GM12878 (cell line): ENCODE data around the gene ADGRD2. TPM values are rescaled to one million over a fixed set of nuclear protein-coding genes. Genes with fewer than 3 reads are reported as not detected.

Source experiments
- ATAC-seq: fragments of 200-7000 bp; cut with Tn5 transposase; 3 replicates; pipeline ENCODE4 v1.9.1; 2020; ENCODE audit warnings: mild to moderate bottlenecking, moderate library complexity
- BruUV-seq: library from RNA; stranded (reverse); fragments of 400-500 nt; replicated peaks from 2 replicates; lab custom pipeline; 2021; lab: Mats Ljungman, UMichigan
- CTCF ChIA-PET: fragments of 300-600 bp; sonication (Branson Sonifier 250); formaldehyde crosslinking; extraction: SDS; loops from one replicate; lab custom pipeline; 2021; ENCODE audit warnings: inconsistent platforms; lab: Yijun Ruan, JAX
- POLR2A ChIA-PET: fragments of 350-600 bp; formaldehyde crosslinking; extraction: SDS; loops from one replicate; lab custom pipeline; 2021; ENCODE audit warnings: inconsistent platforms; lab: Charles Lee
- RAD21 ChIA-PET: fragments of 300-600 bp; sonication (Branson Sonifier 250); formaldehyde crosslinking; loops from one replicate; lab custom pipeline; 2023; ENCODE audit warnings: antibody characterized with exemption; ENCODE audit not compliant: unreplicated experiment; lab: Charles Lee
- SMC1A ChIA-PET: fragments of 300-600 bp; sonication (Branson Sonifier 250); formaldehyde crosslinking; loops from one replicate; lab custom pipeline; 2023; ENCODE audit not compliant: unreplicated experiment, uncharacterized antibody; lab: Charles Lee
- DNase-seq: peaks from one replicate; pipeline ENCODE4 v3.0.0-alpha.2; 2011; ENCODE audit warnings: low read depth, low spot score
- FAIRE-seq: peaks from 3 replicates; lab custom pipeline; 2011; peaks lifted over from hg19 to GRCh38; lab: Jason Lieb, UNC
- H2AFZ ChIP-seq: 2 replicates; pipeline ENCODE4 v1.6.0; 2011; ENCODE audit warnings: low read depth, low read length, control low read depth; ENCODE audit not compliant: control insufficient read depth
- H3K27ac ChIP-seq: 2 replicates; pipeline ENCODE4 v1.5.1; 2011; ENCODE audit warnings: control low read depth; ENCODE audit not compliant: control insufficient read depth, insufficient read depth
- H3K27me3 ChIP-seq, 2 experiments: replicated peaks in 1 of 2; 2 replicates each; pipeline versions ENCODE4 v1.6.0 to v1.6.1; 2011; ENCODE audit warnings: low read length in 1 of 2; ENCODE audit not compliant: control insufficient read depth in 2 of 2, insufficient read depth in 2 of 2
- H3K36me3 ChIP-seq, 2 experiments: 2 replicates each; pipeline ENCODE4 v1.5.1; 2011; ENCODE audit warnings: low read length in 1 of 2; ENCODE audit not compliant: control insufficient read depth in 2 of 2, insufficient read depth in 2 of 2
- H3K4me1 ChIP-seq: 2 replicates; pipeline ENCODE4 v1.6.1; 2011; ENCODE audit warnings: mild to moderate bottlenecking, low read length, moderate library complexity, mixed read lengths; ENCODE audit not compliant: control insufficient read depth, insufficient read depth
- H3K4me2 ChIP-seq: 2 replicates; pipeline ENCODE4 v1.6.0; 2011; ENCODE audit warnings: control low read depth; ENCODE audit not compliant: control insufficient read depth, insufficient read depth
- H3K4me3 ChIP-seq: fragments of 200-600 bp; sonication (generic); 2 replicates; pipeline ENCODE4 v1.5.1; 2016
- H3K79me2 ChIP-seq: 2 replicates; pipeline ENCODE4 v1.6.0; 2011; ENCODE audit warnings: low read length; ENCODE audit not compliant: control insufficient read depth, insufficient read depth
- H3K9ac ChIP-seq: 2 replicates; pipeline ENCODE4 v1.8.0; 2011; ENCODE audit warnings: low read length, control low read depth, mixed read lengths; ENCODE audit not compliant: control insufficient read depth, insufficient read depth
- H3K9me3 ChIP-seq: replicated peaks from 3 replicates; pipeline ENCODE4 v1.5.1; 2011; ENCODE audit warnings: mild to moderate bottlenecking, low read length; ENCODE audit not compliant: control insufficient read depth, insufficient read depth
- H4K20me1 ChIP-seq: 2 replicates; pipeline ENCODE4 v1.6.0; 2011; ENCODE audit not compliant: control insufficient read depth, insufficient read depth
- ATF7 ChIP-seq: fragments of 450-650 bp; IDR thresholded peaks from 2 replicates; pipeline ENCODE4 v1.6.1; 2016; ENCODE audit warnings: low read depth, mild to moderate bottlenecking
- BCLAF1 ChIP-seq: fragments of 450-650 bp; IDR thresholded peaks from 2 replicates; pipeline ENCODE4 v1.6.1; 2017; ENCODE audit warnings: antibody characterized with exemption, mild to moderate bottlenecking, moderate library complexity
- BMI1 ChIP-seq: fragments of 450-650 bp; IDR thresholded peaks from 2 replicates; pipeline ENCODE4 v1.6.1; 2016; ENCODE audit warnings: mild to moderate bottlenecking, moderate library complexity, borderline replicate concordance
- GATAD2B ChIP-seq: fragments of 450-650 bp; conservative IDR thresholded peaks from 2 replicates; pipeline ENCODE4 v1.6.1; 2017; ENCODE audit warnings: low read depth, mild to moderate bottlenecking, moderate library complexity
- MTA2 ChIP-seq: fragments of 450-650 bp; IDR thresholded peaks from 2 replicates; pipeline ENCODE4 v1.6.1; 2016; ENCODE audit warnings: low read depth, mild to moderate bottlenecking, moderate library complexity
- NR2C2 ChIP-seq: IDR thresholded peaks from 2 replicates; pipeline ENCODE4 v1.6.1; 2011; ENCODE audit warnings: borderline replicate concordance, low read depth; ENCODE audit not compliant: control insufficient read depth, insufficient read length
- POLR2A ChIP-seq: IDR thresholded peaks from 2 replicates; pipeline ENCODE4 v1.6.1; 2011; ENCODE audit warnings: low read depth, mild to moderate bottlenecking, low read length
- RAD51 ChIP-seq: fragments of 450-650 bp; IDR thresholded peaks from 2 replicates; pipeline ENCODE4 v1.6.1; 2016; ENCODE audit warnings: moderate library complexity, mild to moderate bottlenecking, inconsistent platforms
- RELA ChIP-seq: fragments of 450-650 bp; IDR thresholded peaks from 2 replicates; pipeline ENCODE4 v1.8.0; 2014; ENCODE audit warnings: borderline replicate concordance; ENCODE audit not compliant: partially characterized antibody
- SIN3A ChIP-seq: IDR thresholded peaks from 2 replicates; pipeline ENCODE4 v1.6.1; 2012; ENCODE audit warnings: low read depth, low read length, improper control_type of control experiment
- TCF7 ChIP-seq: IDR thresholded peaks from 2 replicates; pipeline ENCODE4 v1.6.1; 2014; ENCODE audit warnings: antibody characterized with exemption, borderline replicate concordance
- ZBTB40 ChIP-seq: fragments of 450-650 bp; IDR thresholded peaks from 2 replicates; pipeline ENCODE4 v1.6.1; 2016; ENCODE audit warnings: mild to moderate bottlenecking, moderate library complexity, borderline replicate concordance
- WGBS: methylation state at CpG from one replicate; pipeline ENCODE4 v1.1.6; 2016; ENCODE audit warnings: low lambda C conversion rate; ENCODE audit not compliant: insufficient replicate concordance, insufficient coverage; ENCODE audit errors: missing lambda C conversion rate; 5-methylcytosine and 5-hydroxymethylcytosine counted together
- in situ Hi-C: fragments of 300-500 bp; cut with MboI; formaldehyde crosslinking; loops from 9 replicates; pipeline ENCODE4 v1.14.3; 2018; ENCODE audit warnings: mixed read lengths
- intact Hi-C: fragments of 100-400 bp; cut with micrococcal nuclease; formaldehyde crosslinking; loops from one replicate; pipeline ENCODE4 v1.14.2; 2022; ENCODE audit not compliant: unreplicated experiment
- polyA plus RNA-seq, 11 experiments: library from polyadenylated mRNA; depleted of rRNA in 4 of 11; unstranded in 6 of 11; stranded (reverse) in 5 of 11; fragments of >200 nt; fragmentation: Nextera tagmentation in 4 of 11; fragmentation: Illumina TruSeq in 1 of 11; extraction: Ambion mirVana in 4 of 11; extraction: Trizol in 1 of 11; gene quantifications; 1 replicate in 1 of 11; 2 replicates in 10 of 11; pipeline versions ENCODE4 v1.2.1 to v1.2.3, GENCODE V29; 2011 to 2016; ENCODE audit warnings: inconsistent platforms in 2 of 11, missing spikeins in 2 of 11, low read depth in 1 of 11
- total RNA-seq, 4 experiments: library from RNA; depleted of rRNA in 3 of 4; stranded (reverse); fragments of >200 nt in 3 of 4; fragmentation: Illumina TruSeq in 1 of 4; extraction: Trizol in 1 of 4; gene quantifications; 2 replicates each; pipeline versions ENCODE4 v1.2.1 to v1.2.3, GENCODE V29; 2013 to 2021

The ADGRD2 gene
- total and polyA plus RNA-seq, 10 of the 15 experiments (the other 5 are each of a cell fraction or from before 2014, with no cell fraction given): not detected

GRCh38 chr9:124428751-124429529, 21.3 kb upstream of the ADGRD2 start:
- ChIA-PET CTCF (interaction anchor here (0.7 to 1.0 kb wide), 4 partner anchors 10 to 338 kb away, joined by 3 to 6 read pairs (median 4); no protein-coding TSS in a partner anchor), RAD21 (no interaction called here), SMC1A (no interaction called here), POLR2A (no interaction called here)
- no peak for DNase-seq
- H3K4me3 ChIP-seq: no peak overlapping the region
- no peak overlapping the region for H2AFZ ChIP-seq
- H3K27me3 ChIP-seq: no peaks in the 10 kb centered on the region
- TF ChIP-seq POLR2A: no peak
- no peak for TF ChIP-seq MTA2
- no peak for TF ChIP-seq ZBTB40
- no peak for TF ChIP-seq RELA
- TF ChIP-seq GATAD2B: no peak
- no peak for TF ChIP-seq NR2C2
- no peak for TF ChIP-seq ATF7
- TF ChIP-seq TCF7: no peak
- TF ChIP-seq RAD51: no peak
- no peak for TF ChIP-seq BMI1
- TF ChIP-seq BCLAF1: no peak
- no peak for TF ChIP-seq SIN3A
- H3K79me2 ChIP-seq: no peaks in the 10 kb centered on the region
- no peaks in the 10 kb centered on the region for H3K9me3 ChIP-seq
- no peak for FAIRE-seq
- intact Hi-C loops (no loop called here), in situ Hi-C loops (no loop called here)
- no TSS peak for BruUV-seq
- no peak for ATAC-seq
- 53% methylated on average over 28 of the region's 28 CpGs for WGBS
- no peak overlapping the region for H3K9ac ChIP-seq
- no peak overlapping the region for H3K4me2 ChIP-seq
- H3K4me1 ChIP-seq: no peaks in the 10 kb centered on the region
- H3K27ac ChIP-seq: no peak overlapping the region
- no peaks in the 10 kb centered on the region for H3K36me3 ChIP-seq
- H4K20me1 ChIP-seq: no peaks in the 10 kb centered on the region
